ENCODE results near the gene GARNL3.

- TF ChIP-seq EZH2 (IDR thresholded peaks at IDR 0.05; ENCODE audit: insufficient read depth, low read length) = no peak
- no peak for TF ChIP-seq CTCF (IDR thresholded peaks at IDR 0.05; ENCODE audit: insufficient read depth, low read depth, low read length)
Measured at GRCh38 chr9:127273326-127273725, 8.8 kb downstream of the GARNL3 start.

All from astrocyte (in vitro differentiated cells and primary cell).